Loucy (cell line): ENCODE data around the gene ENOX1.

ENCODE experiments used
- CTCF ChIP-seq: fragments of 200-600 bp; sonication (generic); conservative IDR thresholded peaks from 2 replicates; pipeline ENCODE4 v1.5.1; 2014; ENCODE audit warnings: mild to moderate bottlenecking, antibody characterized with exemption, low read length
- EZH2phosphoT487 ChIP-seq: fragments of 200-600 bp; IDR thresholded peaks from 2 replicates; pipeline ENCODE4 v1.6.1; 2018; ENCODE audit warnings: antibody characterized with exemption, mild to moderate bottlenecking, moderate library complexity, borderline replicate concordance

GRCh38 chr13:43730642-43731041, 56.1 kb downstream of the ENOX1 start:
- no peak for TF ChIP-seq EZH2phosphoT487
- no peak for TF ChIP-seq CTCF
